GM21526 (cell line): ENCODE results near the gene MCF2L2.

Experiments used
- ATAC-seq: cut with Tn5 transposase; IDR thresholded peaks from one replicate; pipeline ENCODE4 v1.9.1; 2021; ENCODE audit warnings: moderate library complexity; ENCODE audit not compliant: unreplicated experiment, low FRiP score

The MCF2L2 gene

DNA sequence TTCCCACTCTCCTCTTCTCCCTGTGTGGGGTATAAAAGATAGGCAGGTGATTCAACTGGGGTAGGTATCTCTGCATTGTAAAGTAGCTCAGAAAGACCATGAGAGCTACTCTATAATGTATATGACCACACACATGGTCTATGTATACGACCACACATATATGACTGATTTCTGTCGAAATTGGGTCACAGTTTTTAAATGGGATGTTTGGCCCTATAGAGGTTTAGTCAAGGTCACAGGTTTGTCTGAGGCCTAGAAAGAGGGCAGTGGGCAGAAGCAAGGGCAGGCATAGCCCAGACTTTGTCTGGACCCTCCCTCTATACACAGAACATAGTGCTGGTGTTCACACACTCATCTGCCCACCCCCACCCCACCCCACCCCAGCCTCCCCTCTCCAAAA lies 270.3 kb downstream of the MCF2L2 start:
- ATAC-seq = peak; percentile 28

DNA sequence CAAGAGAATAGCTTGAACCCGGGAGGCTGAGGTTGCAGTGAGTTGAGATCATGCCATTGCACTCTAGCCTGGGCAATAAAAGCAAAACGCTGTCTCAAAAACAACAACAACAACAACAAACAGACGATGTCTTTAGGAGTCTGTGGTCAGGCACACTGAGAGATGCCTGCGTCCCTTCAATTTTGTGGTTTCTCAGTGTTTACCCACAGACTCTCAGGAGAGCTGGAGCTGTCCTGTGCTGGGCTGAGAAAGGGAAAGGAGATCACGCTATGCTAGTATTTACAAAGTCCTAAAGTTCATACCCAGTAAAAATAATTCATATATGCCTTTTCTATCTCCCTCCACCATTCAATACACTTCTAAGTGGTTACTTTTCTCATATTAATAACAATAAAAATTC lies 272.2 kb downstream of the MCF2L2 start:
- no peak for ATAC-seq

DNA sequence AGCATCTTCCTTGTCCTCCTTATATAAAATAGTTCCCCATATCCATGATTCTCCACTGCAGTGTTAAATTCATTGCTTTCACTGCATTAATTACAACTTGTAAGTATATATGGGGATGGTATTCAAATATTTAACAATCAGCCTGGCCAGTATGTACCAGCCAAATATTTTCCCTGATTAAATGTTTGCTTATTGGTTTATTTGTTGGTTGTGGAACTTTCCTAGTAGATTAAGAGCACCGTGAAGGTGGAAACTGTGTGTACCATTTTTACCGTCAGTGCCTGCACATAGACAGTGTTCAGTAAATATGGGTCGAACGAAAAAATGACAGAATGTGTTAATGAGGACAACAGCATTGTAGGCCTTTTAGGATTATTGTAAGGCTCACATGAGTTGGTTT lies 272.9 kb downstream of the MCF2L2 start:
- ATAC-seq = no peak

DNA sequence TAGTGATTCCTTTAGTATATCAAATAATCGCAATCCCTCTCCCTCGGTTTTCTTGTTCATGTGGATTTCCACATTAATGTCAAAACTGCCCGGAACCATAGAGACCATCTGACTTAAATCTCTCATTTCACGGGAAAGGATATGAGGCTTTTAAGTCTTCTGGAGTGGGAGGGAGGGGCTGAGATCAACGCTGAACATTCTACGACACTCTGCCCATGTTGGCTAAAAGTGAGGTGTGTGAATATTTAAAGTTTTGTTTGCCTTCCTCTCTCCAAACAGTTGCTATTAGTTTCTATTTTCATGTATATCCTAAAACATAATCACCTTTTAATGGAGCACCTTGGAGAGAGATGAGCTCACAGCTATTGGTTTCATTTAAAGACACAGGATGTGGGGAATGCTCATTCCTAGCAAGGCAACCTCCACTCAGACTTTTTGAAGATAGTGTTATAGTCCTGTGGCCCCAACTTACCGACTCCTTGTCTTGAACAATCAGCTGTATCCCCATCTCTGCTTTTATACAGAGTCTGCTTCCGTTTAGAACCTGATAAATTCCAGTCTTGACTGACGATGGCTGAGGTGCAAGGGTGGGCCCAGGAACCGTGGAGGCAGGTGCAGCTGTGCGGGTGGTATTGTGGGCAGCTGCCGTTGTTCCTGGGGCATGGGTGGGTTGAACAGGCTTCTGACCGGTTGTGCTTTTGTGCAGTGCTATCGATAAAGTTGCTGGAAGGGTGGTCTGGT lies 275.0 kb downstream of the MCF2L2 start:
- no peak for ATAC-seq

DNA sequence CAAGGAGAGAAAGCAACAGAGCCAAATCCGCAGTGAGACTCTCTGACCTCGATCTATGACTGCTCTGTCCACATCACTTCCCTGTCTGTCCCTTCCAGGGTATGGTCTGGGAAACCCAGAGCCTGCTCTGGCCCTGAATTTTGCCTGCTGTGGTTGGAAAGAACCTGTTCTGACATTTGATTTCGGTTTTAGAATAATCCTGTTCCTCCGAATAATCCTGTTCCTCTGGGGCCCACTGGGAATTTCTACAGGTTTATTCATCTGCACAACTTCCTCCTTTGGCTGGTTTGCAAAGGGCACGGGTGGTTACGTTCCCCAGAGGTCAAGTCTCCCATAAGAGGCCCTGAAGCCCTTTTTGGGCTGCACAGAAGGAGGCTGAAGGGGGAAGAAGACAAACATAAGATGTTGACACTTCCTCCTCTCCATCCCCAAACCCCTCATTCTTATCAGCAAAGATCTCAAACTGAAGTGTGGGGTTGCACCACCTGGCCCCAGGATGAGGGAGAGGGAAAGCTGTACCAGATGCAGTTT lies 276.5 kb downstream of the MCF2L2 start:
- no peak for ATAC-seq

DNA sequence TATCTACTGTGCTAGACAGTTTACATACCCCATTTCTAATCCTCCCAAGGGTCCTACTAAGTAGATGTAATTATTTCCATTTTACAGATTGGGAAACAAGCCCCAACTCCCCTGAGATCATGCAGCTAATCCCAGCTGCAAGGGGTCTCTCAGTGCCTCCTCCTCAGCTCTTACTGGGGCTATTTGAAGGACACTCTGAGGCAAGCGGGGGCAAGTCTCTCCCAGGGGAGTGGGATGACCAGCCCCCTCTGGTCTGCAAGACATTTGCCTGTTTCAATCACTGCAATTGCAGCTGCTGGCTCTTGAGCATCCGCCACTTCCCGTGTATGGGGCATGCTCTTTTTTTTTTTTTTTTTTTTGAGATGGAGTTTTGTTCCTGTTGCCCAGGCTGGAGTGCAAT lies 277.3 kb downstream of the MCF2L2 start:
- no peak for ATAC-seq

DNA sequence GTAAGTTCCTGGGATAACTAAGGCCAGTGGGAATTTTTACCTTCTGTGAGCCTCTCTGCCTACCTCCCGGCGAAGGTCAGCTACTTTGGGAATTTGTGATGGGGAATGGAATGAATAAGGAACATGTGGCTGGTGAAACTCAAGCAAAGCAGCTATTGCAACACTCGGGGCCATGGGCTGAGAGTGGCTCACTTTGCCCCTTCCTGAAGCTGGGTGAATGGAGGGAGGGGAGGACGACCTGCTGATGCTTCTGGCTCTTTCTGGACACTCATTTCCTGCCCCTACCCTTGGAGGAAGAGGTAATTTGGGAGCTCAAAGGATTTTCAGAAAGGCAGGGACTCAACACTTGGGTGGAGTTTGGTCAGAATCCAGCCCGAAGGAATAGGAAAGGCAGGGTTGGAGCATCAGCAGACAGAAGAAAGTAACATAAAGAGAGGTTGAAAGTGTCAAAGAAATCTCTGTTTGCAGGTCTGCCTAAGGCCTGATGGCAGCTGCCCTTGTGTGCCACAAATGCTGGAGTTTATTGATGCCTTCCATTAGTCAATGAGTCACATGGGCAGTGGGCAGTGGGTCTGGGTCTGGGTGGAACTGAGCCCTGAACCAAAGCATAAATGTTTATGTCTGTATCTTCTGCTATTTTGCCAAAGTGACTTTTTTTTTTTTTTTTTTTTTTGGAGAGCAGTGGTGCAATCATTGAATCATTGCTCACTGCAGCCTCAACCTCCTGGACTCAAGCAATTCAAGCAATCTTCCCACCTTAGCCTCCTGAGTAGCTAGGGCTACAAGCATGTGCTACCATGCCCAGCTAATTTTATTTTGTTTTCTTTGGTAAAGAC lies 278.3 kb downstream of the MCF2L2 start:
- no peak for ATAC-seq

DNA sequence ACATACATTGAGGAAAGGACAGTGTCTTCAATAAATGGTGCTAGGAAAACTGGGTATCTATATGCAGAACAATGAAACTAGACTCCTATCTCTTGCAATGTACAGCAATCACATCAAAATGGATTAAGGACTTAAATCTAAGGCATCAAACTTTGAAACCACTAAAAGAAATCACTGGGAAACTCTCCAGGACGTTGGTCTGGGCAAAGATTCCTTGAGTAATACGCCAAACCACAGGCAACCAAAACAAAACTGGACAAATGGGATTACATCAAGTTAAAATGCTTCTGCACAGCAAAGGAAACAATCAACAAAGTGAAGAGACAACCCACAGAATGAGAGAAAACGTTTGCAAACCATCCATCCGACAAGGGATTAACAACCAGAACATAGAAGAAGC lies 280.4 kb downstream of the MCF2L2 start:
- no peak for ATAC-seq

DNA sequence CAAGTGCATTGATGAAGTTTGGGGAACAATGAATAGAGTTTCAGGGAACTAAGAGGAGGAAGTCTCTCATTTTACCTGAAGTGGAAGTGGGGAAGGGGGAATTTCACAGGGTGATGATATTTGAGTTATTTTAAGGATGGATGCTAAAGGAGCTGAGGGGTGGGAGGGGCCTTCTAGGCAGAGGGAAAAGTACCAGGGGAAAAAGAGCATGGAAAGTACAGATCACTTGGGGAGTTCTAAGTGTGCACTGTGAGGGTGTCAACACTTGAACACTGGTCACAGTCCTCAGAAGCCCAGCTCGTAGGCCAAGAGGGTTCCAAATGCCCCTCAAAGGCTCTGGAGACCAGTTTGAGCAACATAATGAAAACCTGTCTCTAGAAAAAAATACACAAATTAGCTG lies 284.1 kb downstream of the MCF2L2 start:
- ATAC-seq = no peak

DNA sequence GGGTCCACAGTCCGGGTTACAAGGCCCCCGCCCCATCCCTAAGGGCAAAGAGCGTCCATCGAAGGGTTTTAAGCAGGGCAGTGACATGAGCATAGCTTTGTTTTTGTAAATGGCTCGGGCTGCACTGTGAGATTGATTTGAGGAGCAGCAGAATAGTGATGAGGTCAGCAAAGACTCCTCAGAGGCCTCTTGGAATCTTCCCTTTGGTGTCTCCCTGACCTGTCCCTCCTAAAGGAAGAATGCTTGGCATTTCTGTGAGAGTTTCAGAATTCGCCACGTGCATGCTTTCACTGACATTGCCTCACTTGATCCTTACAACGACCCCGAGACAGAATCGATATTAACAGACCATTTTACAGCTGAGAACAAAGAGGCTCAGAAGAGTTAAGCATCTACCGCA lies 286.2 kb downstream of the MCF2L2 start:
- no peak for ATAC-seq

DNA sequence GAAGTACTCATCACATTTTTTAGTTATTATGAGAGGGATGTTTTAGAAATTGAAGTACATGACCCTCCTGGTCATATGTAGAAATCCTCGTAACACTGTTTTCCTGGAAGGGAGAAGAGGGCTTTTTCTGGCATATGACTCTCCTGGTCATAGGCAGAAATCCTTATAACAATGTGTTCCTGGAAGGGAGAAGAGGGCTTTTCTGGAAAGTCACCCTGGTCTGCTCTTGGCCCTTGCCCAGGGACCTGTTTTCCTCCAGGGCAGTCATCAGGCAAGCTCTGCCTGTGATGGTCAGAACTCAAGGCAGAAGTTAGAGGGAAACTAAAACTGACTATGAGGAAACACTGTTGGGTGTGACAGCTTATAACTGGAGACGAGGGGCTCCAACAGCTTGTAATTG lies 293.6 kb downstream of the MCF2L2 start:
- no peak for ATAC-seq

DNA sequence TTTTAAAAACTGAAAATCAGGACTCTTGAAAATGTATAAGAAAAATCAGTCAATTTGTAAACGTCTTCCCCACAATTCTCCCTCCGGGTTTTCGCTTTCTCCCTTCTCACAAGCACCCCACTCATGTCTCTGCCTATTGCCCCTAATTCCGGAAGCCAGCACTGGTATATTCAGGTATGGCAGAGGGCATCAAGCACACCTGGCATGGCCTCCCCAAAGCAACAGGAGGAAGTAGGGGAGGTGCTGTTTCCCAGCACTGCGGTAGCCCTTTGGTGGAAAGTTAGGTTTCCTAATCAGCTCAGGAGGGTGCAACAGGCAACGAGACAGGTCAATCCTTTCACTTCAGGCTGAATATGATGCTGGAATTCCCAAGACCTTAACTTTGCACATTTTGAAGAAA lies 296.0 kb downstream of the MCF2L2 start:
- no peak for ATAC-seq

DNA sequence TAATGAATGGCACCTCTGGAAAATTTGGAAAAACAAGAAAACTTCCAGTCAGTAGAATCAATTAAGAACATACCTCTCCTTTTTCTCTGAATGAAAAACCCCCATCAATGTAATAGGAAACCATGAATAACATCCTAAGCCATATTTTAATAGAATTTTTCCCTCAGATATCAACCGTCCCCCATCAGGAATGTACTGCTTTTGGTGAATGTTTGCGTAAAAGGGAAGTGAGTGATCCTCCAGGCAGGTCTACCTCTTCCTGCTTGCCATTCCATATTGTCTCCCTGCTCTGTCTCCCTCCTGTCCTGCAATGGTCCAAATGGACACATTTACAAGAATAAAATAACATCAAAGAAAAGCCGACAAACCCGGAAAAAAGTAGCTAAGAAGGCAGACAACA lies 296.7 kb downstream of the MCF2L2 start:
- no peak for ATAC-seq

DNA sequence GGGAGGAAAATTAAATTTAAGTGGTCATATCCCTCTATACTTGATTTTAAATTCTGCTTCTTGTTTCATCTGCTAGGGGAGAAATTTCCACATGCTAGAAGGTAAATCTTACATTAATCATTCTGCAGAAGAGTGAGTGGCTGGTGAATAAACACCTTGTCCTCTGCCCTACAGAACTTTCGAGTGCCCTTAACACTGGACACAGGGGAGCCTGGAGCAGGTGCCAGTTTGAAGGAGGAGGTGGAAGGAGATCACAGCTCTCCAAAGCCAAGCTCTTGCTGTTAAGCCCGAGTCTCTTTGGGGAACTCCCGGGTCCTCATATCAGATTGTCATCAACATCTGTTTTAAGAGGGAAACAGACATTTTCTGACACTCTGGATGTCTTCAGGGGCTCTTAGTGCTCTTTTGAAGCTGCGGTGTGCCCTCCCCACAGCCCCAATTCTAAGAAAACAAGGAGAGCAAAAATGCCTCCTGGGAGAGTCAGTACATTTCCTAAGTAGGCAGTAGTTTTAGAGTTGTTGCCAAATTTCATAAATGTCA lies 297.2 kb downstream of the MCF2L2 start:
- ATAC-seq = no peak

DNA sequence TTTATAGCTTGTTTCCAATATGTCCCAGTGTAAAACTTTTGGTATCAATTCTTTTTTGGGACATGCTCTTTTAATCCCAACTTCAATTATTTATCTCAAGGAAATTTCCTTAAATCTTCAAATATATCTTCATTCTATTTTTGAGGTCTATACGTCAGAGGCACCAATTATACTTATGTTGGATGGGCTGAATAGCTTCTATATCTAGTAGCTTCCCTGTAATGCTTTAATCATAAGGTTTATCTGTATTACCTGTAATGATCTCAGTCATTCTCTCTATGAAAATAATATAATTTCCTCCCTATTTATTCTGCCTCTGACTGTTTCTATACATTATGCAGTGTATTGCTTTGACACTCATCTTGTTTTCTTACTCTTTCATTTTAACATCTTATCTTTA lies 299.2 kb downstream of the MCF2L2 start:
- ATAC-seq = no peak

DNA sequence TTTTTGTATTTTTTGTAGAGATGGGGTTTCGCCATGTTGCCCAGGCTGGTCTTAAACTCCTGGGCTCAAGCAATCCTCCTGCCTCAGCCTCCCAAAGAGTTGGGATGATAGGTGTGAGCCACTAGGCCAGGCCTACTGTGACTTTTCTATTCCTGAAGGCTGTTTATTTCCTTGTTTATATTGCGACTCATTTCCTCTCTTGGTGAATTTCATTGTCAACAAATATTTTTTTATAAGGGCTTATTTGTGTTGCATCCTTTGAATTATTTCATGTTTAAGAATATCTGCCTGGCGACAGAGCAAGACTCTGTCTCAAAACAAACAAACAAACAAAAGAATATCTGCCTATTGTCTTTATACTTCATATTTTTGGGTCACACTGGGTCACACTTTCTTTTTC lies 299.7 kb downstream of the MCF2L2 start:
- ATAC-seq = no peak
